Activated CD4-positive, CD25-positive, alpha-beta regulatory T cell treated with anti-CD3 and anti-CD28 coated beads, Interleukin-2, amount 50 U/mL, for 72 hours (primary cell): Measurements from ENCODE around the gene WDR93.
"Not testable (repeated sequence)": the region's sequence is repeated elsewhere in the genome, so short reads cannot be mapped to it uniquely, and the experiment has no call there.

Source experiments
- DNase-seq: peaks from one replicate; pipeline ENCODE4 v3.0.0; 2021

WDR93 gene

DNA sequence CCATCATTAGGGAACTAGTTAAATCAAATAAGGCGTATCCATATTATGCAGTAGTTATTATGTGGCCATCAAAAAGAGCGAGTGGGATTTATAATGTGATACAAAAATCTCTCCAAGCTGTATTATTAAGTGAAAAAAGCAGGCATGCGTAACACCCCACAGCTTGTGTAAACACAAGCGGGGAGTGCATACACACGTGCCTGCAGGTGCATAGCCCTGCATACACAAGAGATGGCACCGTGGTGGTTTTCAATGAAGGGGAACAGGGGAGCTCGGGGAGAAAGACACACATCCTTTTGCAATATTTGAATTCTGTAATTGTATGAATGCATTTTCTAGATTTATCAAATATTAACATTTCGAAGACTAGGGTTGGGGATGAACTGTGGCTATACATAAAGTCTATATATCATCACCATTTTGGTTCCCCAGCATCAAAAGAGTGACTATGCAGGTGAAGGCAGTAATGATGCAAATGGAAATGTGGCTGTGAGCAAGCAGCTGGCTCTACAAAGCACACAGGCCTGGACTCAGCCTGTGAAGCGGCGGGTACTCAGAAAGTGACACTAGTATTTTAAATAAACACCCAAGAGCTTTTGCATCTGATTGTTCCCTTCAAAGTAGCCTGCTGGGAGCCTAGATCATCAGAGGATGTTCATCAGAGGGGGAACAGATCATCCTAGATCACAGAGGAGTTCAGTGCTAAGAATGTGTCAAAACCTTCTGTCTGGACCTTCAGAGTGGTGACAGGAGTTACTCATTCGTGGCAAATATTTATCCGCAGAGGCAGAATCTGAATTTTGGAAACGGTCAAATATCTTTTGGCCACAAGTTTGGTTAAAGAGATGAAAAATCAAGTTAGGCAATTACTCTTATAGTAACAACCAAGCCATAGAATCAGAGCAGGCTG, 25.9 kb upstream of the WDR93 start:
- DNase-seq = no peak

DNA sequence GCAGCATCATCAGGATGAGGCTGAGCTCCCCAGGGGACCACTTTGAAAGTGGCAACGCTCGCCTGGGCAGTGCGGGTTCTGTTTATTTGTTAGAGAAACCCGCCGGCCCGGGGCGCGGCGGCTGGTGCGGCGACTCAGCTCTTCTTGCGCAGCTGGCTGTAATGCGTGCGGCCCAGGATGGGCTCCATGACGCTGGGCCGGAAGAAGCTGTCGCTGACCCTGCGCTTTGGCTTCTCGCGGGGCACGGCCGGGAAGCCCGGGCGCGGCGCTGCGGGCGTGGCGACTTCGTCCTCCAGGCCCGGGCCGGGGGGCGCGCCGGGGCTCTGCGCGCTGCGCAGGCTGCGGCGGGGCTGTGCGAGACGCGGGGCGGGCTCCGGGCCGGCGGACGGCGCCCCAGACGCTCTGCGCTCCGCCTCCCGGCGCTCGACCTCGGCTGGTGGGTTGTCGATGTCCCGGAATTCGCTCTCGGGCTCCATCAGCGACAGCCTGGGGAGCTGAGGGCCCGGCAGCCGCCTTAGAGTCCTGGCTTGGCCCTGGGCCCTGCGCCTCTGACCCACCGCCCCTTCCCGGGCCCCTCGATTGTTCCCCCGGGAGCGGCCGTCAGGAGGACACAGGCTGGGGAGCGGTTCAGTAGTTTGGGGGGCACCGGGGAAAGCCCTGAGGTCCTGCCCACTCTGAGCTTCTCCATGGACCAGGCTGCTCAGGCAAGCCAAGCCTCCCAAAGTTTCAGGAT, 25.0 kb upstream of the WDR93 start:
- DNase-seq = no peak

DNA sequence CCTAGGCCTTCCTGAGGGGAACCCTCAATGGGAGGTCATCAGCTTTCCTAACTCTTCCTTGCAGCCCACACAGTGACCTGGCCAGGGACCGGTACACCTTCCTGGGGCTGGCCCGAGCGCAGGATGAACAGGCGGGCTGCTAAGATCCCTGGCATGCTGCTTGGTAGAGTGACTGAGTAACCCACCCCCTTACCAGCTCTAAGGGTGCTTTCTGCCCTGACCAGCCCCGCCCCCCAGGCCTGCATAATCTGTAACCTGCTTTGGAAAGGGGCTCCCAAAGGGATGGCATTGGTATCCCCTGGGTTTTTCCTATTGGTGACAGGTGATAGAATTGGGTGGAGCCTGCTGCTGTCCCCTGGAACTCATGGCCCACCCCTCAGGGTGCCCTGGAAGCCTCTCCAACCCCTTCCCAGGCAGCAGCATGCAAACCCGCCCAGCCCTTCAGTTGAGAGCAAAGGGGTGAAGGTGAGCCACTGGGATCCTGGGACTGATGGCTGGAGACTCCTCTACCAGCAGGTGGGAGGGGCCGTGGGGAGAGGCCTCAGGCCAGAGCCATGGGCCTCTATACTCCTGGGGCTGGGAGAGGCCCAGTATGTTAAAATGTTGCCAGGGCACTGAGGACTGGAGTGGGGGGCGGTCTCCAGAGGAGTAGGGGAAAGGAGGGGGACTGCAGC, 24.3 kb upstream of the WDR93 start:
- no peak for DNase-seq

DNA sequence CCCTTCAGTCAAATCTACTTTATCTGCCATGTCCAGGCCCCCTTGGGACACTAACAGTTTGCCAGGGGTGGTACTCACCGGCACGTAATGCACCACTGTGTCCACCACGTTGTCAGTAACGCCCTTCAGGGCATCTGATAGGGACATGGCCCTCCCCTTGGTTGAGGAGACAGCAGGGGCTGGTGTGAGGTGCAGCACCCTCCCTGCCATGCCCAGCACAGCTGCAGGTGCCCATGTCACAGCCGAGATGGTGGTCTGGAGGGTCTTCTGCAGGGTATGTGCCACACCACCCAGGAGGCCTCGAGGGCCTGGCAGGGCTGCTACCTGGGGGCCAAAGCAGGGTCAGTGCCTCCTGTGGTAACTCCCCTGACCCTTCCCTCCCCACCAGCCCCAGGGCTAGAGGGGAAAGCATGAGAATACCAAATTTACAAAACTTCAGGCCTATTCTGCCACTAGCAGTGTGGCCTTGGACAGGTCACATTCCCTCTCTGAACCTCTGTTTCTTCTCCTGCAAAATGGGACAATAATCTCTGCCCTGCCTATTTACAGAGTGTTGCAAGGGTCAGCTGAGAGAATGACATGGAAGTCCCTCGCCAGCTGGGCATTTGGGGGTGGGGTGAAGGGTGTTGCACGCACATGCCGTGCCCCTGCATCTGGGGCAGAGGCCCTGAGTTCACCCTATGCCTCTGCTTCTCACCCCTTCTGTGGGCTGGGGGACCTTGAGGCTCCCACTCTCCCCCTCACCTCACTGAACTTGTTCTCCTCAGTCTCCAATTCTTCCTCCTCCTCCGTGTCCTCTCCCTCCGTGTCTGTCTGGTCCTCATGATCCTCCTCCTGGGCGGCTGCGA, 23.5 kb upstream of the WDR93 start:
- DNase-seq = no peak

DNA sequence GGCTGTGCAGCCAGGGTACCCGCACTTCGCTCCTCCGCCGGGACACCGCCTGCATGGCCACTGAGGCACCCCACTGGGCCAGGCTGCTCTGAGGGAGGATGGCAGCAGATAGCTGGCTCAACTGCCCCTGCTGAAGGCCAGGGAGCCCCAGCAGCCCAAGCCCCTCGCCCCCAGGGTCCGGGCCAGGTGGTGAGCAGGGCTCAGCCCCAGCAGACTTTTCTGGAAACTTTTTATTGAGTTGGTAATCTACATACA, 23.0 kb upstream of the WDR93 start:
- no peak for DNase-seq

DNA sequence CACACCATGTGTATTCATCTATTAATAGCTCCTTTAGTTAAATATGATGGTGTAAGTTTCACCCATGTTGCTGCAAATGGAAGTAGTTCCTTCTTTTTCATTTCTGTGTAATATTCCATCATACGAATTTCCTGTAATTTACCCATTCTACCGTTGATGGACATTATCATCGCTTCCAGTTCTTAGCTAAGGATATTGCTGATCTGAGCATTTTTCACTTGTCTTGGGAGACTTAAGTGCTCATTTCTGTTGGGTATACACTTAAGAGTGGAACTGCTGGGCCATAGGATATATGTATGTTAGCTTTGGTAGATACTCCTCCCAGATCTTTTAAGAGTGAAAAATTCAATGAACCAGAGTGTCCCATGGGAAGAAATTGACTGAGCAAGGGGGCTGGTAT, 22.4 kb upstream of the WDR93 start:
- DNase-seq = no peak

DNA sequence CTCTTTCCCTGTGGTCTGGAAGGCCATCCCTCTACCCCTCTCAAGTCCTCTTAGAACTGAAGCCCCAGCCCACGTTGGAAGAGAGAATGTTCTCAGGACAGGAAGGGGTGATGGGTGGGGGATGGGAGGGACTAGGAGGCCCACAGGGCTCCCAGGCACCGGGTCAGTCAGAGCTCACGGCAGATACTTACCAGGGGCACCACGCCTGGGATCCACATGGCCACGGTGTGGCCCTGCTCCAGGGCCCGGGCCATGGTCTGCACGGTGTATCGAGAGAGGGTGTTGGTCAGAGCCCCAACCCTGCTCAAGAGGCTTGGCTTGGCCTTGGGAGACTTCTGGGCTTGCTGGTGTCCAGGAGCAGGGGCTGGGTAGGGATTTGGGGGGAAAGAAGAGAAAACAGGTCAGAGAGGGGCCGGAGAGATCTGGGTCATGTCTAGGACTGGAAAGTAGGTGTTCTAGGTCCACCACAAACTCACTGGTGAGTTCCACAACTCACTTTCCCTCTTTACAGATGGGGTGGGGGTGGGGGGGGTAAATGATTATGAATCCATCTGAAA, 21.2 kb upstream of the WDR93 start:
- no peak for DNase-seq

DNA sequence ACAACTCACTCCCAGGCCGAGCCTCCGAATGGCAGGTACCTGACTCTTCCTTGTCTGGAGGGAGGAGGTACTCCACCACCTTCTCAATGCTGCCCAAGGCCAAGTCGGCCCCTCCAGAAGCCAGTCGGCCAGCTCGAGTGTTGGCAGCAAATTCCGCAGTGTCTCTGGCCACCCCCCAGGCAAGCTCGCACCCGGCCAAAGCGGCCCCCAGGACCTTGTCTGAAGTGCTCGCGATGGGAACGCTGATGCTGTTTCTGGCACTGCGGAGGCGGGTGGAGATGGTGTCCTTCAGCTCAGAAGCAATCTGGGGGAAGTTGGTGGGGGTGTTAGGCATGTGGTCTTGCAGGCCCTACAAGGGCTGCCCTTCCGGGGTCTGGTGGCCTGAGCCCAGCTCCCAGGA, 20.7 kb upstream of the WDR93 start:
- DNase-seq = no peak

DNA sequence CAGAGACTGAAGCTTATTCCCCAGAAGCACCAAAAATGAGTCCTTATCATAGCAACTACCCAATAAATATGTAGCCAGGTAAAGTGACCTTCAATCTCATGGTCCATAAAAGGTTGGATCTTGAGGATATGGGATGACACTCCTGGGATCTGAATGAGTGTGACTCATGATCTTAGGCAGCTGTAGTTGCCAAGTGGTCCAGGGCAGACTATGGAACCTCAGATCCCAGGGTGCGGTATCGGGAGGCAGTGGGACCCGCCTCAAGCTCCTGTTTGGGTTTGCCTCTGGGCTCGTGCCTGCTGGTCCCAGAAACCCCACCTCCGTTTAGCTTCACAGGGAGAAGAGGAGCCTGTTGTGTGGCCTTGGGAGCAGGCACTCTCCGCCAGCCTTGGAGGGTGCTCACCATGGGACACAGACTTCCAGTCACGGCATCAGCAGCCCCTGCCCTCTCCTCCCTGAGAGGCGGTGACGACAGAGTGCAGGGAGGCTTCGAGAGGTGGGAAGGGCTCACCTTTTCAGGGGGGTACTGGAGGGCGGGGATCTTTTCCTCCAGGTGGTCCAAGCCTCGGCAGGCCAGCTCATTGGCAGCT, 19.5 kb upstream of the WDR93 start:
- no peak for DNase-seq

DNA sequence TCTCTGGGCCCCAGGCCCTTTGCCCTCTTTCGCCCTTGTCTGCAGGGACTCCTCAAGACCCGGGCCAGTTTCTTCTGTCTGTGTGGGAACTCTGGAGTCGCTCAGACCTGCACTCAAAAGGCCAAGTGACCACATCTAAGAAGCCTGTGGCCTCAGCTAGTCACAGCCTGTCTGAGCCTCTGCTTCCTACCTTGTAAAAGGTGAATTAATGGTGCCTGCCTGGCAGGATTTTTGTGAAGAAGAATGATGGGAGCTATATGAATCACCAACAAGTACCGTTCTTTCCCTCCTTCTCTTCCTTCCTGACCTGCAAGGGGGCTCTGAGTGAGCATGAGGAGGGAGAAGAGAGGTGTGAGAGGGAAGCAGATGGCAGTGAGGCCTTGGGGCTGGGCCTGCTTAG, 18.9 kb upstream of the WDR93 start:
- DNase-seq = no peak

DNA sequence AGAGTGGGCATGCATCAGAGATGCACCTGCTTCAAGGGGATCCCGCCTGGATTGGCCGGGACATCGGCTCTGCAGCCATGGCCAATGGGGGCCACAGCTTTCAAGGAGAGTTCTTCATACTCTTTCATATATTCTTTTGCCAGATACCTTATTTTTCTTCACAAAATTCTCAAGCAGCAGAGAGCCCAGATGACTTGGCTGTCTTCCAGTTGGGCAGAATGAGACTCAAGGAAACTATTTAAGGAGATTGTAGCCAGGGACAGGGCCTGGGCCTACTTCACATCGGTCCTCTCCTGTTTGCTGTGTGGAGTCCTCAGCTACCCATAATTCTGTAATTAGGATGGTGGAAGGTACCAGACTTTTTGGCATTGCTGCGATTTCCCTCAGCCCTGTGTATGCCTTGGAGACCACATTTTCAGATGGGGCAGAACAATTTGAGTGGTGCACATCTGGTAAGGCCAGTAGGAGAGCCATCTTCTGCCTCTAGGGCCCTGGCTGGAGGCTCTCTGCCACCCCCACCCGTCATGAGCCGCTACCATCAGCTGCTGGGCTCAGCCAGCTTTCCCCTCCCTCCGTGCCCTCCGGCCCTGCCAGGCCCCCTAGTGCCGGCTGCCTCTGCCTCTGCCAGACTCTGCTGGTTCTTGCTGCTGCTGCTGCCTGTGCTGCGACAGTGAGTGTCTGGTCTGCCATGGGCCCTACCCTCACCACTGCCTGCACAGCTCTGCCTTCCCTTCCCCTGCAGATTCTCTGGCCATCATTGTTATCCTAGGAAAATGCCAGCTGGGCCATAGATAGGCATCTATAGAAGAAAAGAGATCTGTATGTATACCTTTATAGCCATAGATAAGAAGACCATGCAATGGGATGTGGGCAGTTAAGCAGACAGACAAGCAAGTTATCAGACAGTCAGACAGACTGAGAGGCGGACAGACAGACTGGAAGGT, 18.1 kb upstream of the WDR93 start:
- DNase-seq = no peak

DNA sequence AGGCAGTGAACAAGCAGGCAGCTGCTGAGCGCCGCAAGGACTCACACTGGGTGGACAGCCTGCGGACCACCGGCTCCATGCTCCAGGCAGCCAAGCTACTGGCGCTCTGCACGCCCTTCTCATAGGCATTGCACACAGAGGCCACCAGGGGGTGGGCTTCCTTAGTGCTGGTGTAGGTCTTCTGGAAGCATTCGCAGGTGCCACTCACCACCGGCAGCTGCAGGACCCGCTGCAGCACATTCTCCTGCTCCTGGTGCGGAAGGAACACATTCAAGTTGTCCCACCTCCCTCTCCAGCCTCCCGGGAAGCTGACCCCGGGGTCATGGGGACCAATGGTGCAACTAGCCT, 17.5 kb upstream of the WDR93 start:
- no peak for DNase-seq

DNA sequence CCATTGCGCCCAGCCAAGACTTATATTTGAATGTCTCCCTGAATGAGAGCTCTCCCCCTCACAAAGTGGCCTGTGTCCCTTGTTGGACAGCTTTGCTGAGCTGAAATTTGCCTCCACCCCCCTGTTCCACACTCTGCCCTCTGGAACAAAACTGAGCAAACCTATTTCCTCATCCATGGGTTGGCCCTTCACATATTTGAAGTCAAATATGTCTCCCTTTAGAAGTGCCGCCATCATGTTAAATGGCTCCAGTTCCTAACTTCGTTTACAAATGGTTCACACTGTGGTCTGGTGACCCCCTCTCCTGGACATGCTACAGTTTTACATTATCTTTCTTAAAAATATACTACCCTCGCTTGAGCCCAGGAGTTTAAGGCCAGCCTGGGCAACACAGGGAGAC, 16.1 kb upstream of the WDR93 start:
- no peak for DNase-seq

DNA sequence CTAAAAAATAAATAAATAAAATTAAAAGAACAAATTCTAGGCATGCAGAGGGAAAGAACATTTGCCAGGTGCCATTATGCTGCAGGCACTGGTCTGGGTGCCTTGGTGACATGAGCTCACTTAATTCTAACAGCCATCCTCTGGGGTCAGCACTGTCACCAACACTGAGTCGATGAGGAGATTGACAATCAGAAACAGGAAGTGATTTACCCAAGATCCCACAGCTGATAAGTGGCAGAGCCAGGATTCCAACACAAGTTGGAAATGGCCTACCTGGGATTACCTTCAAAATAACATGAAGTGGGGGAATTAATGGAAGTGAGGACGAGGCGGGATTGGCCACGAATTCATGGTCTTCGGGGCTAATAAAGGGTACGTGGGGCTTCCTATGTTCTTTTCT, 15.0 kb upstream of the WDR93 start:
- no peak for DNase-seq

DNA sequence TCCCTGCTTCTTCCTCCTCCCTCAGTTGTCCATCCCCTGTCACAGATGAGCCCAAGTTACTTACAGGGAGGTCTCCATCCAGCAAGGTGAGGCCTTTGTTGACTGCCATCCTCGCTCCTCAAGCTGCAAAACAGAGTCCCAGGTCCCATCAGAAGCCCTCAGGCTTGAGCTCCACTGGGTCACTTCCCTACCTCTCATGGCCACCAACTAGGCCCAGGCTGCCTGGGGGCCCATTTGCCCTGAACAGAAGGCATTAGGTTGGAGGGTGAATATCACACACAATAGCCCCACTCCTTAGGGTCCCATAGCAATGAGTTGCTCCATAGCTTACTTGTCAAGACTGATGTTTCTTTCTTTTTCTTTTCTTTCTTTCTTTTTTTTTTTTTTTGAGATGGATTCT, 13.2 kb upstream of the WDR93 start:
- no peak for DNase-seq

DNA sequence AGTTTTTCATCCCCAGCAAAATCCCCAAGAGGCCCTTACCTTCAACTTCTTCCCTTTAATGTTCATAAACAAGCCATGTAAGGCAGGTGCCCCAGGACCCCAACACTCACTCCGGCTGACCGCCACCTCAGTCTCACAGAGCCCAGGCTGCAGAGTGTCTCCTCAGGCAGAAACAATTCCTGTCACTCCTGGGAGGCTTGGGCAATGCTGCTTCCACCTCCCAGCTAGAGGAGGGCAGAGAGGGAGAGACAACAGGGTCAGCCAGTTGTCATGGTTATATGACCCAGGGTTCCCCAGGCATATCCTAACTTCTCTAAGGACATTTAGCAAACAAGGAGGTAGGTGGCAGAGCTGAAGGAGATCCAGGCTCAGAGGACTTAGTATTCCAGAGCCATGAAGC, 11.4 kb upstream of the WDR93 start, which contains the start of gene PLIN1:
TSS of gene PLIN1 (minus strand) at position 156 of the 400 bp plus-strand sequence. CDS start 1,878 bp downstream, outside the sequence.
- no peak for DNase-seq

DNA sequence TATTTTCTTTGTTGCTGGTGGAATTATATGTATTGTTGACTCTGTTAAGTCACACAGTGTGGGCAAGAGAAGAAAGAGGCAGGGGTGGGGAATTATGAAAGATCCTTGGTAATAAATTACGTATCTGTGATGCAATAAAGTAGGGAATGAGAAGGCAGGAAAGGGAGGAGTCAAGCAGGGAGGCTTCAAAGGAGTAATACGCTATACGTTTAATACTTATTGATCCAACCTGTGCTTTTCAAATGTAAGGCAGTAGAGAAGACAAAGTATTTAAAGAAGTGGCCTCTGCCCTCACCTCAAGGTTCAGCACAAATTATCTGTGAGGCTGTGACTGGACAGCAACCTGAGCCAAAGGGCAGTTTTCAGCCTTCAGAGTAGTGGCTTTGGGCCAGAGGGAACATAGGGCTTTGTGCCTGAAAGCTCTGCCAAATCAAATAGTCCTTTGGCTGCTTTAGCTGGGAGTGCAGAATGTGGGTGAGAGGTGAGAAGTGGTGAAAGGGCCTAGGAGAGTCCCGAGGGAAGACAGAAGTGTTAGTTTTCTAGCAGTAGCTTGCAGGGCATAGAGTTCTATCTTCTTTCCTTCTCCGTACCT, 10.2 kb upstream of the WDR93 start:
- no peak for DNase-seq

DNA sequence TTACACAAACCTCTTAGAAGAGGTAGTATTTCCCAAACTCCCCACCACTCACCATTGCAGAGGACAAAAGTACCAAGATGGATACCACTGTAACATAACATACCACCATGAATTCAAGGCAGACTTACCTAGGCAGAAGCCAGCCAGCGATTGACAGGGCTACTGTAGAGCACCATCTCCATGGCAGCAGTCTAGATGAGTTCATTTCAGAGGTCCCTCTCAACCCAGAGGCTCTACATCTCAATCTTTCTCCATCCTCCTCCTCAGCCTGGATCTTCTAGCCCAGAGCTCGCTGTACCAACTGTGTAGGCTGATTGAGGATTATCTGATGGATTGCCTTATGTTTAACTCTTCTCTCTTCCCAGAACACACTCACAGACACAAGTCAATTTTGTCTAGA, 9.5 kb upstream of the WDR93 start:
- no peak for DNase-seq

DNA sequence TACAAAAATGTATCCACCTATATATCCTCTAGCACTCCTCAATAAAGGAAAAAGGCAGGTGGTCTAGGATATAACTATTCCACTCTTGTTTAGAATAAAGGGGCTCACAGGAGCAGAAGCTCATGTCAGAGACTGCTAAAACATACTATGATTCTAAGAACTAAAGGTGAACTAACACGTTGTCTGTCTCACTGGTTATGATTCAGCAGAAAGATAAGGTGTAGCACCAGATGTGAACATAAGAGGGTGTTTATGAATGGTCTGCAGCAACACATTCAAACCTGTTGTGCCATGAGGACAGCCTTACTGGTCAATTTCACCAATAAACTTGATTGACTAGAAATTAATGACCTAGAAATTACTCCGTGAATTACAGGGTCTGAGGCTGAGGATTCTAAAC, 4.6 kb upstream of the WDR93 start:
- DNase-seq = no peak

DNA sequence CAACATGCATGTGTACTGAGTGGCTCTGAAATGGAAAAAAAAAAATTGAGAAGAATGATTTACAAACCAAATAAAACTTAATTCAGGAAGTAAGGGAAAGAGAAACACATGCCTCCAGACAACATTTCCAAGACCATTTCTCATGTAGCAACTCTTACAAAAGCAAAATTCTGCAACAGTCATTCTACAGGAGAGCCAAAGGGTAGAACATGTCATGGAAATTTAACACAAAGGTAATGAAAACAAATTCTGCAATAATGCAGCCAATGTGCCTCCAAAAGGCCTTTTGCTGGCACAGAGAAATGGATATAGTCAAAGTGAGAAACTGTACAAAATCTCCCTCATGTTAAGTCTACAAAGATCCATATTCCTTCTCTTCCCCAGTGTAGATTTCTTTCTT, 4.1 kb upstream of the WDR93 start:
- DNase-seq = no peak

DNA sequence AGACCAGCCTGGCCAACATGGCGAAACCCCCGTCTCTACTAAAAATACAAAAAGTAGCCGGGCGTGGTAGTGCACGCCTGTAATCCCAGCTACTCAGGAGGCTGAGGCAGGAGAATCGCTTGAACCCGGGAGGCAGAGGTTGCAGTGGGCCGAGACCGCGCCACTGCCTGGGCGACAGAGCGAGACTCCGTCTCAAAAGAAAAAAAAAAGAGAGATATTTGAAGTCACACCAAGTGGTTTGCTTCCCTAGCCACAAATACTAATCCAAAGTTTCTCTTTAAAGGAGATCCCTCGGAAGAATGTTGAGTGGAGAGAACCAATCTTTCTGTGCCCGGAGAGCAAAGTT, 708 bp upstream of the WDR93 start:
- DNase-seq = not testable (repeated sequence)
